GM21447 (cell line): ENCODE results near the gene FMR1NB.

Experiments
- ATAC-seq: cut with Tn5 transposase; IDR thresholded peaks from one replicate; pipeline ENCODE4 v1.9.1; 2021; ENCODE audit not compliant: unreplicated experiment

The FMR1NB gene

DNA sequence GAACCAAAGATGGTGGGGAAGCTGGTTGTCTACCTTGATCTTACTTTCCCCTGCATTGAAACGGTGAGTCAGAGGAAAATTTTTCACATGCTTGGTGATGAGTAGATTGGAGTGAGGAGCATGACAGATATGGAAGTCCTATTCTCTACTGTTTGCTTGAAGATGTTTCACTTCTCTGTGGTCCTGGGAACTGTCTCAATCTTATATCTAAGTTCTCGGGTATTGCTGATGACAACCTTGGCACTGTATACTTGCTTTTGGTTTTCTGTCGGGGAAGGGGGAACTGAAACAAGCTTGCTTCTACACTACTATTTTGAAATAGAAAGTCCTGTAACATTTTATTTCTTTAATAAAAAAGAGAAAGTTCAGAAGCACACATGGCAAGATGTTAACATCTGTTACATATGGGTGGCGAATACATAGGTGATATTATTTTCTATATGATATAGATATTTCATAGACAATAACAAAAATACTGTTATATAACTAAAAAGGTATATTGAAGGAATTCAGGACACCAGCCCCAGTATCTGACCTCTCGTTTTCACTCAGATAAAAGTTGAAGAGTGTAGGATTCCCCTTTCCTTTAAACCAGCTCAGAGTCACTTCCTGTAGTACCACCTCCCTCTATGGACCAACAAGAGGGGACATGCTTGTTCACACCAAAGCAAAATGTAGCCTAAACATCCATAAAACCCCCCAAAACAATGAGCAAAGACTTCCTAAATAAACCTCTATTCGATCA lies 88.8 kb downstream of the FMR1NB start:
- ATAC-seq: peak; percentile 98

DNA sequence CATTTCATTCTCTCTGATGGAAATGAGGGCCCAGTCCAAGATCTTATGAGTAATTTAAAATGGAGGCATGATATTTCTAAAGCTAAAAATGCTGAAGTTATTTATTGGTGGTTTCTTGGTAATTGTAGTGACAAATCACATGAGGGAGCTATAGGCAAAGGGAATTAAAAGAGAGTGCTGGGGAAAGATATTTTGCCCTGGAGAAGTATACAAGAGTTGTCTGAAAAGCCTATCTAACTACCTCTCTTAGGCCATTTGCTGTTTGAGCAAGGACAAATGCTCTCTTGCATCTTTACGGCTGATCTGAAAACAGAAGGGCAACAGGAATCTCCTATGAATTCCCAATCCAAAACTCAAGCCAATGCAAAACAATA lies 89.4 kb downstream of the FMR1NB start:
- ATAC-seq: no peak
